Mucosa of gallbladder (tissue), 1 donor: ENCODE results near the gene FBF1. TPM values are rescaled to one million over a fixed set of nuclear protein-coding genes. Genes with fewer than 3 reads are reported as not detected.
"Not testable (repeated sequence)": the region's sequence is repeated elsewhere in the genome, so short reads cannot be mapped to it uniquely, and the experiment has no call there.

Experiments used
- DNase-seq: peaks from one replicate; pipeline ENCODE4 v3.0.0-alpha.2; 2020; ENCODE audit warnings: low spot score
- total RNA-seq: library from RNA; stranded (reverse); gene quantifications from one replicate; pipeline ENCODE4 v1.2.1, GENCODE V29; 2021
- donor health status: DM: no; HTN: no; CAD: no.

The FBF1 gene
- total RNA-seq, 1 donor from 2014 or later = 28.9 TPM

GRCh38 chr17:75876190-75876937, 64.5 kb downstream of the FBF1 start:
- DNase-seq = peak; percentile 84

DNA sequence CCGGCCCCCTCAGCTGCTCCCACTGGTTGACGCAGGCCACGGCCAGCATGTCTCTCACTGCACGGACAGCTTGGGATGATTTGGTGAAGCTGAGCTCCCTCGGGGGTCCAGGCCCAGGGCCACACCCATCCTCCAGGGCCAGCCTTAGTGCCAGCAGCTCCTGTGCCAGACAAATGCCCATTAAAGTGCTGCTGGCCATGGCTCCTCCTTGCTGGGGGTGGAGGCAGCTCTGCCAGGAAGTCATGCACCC, 65.0 kb downstream of the FBF1 start:
- no peak for DNase-seq

DNA sequence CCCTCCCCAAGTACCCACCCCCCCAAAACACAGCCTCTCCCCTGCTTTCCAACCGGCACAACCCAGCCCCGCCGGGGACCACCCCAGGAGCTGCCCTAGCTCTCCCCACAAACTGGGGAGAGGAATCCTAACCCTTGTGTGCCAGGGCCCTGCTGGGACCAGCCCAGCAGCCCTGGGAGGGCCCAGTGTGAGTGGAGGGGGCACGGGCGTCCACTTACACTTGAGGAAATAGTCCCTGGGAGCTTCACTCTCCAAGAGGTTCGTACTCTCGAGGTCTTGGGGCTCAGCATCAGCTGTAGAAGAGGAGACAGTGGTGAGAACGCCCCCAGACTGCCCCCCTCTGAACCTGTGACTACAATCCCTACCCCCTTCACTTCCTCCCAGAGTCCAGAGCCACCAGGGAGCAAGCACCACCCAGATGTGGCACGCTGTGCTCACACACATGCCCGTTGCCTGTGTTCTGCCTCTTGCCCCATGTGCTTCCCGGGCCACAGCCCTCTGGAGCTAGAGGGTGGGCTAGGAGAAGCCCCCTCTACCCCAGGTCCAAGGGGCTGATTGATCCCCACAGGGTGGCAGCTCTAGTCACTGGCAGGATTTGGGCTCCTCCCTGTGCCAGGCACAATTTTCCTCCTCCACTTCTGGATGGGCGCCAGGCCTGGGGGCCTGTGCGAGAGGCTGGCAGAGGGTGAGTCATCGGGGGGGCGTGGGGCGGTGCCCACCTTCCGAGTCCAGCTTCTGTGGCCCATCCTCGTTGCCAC, 65.5 kb downstream of the FBF1 start:
- peak; percentile 57 for DNase-seq

DNA sequence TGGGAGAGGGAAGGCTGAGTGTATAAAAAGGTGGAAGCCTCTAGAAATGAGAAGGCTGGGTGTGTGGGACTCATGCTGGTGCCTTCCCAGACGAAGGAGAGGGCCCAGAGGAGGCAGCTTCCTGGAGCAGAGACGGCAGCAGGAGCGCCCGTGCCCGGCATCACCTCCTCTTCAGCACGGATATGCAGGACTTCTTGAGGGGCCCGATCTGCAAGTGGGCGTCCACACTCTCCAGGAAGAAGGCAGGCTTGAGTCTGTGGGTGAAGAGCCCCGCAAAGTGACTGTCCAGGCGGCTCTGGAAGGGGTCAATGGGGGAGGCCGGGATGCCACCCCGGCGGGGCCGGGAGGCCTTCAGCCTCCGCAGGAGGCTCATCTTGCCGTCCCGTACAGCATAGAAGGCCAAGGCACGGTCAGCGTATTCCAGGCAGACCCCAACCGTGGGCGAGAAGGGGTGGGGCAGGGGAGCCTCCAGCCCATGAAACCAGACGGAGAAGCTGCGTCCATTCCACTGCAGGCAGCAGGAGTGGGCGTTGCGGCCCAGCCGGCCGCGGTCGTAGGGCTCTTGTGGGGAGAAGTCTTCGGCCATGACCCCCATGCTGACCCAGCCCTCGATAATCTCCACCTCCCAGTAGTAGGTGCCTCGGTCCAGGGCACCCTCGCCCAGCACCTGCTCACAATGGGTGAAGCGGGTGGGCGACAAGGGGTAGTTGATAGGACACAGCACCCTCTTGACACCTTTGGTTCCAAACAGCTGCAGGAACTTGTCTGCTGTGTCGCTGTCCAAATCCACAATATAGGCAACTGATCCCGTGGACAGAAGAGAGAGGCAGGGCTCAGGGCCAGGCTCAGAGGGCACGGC, 66.3 kb downstream of the FBF1 start:
- DNase-seq = no peak

DNA sequence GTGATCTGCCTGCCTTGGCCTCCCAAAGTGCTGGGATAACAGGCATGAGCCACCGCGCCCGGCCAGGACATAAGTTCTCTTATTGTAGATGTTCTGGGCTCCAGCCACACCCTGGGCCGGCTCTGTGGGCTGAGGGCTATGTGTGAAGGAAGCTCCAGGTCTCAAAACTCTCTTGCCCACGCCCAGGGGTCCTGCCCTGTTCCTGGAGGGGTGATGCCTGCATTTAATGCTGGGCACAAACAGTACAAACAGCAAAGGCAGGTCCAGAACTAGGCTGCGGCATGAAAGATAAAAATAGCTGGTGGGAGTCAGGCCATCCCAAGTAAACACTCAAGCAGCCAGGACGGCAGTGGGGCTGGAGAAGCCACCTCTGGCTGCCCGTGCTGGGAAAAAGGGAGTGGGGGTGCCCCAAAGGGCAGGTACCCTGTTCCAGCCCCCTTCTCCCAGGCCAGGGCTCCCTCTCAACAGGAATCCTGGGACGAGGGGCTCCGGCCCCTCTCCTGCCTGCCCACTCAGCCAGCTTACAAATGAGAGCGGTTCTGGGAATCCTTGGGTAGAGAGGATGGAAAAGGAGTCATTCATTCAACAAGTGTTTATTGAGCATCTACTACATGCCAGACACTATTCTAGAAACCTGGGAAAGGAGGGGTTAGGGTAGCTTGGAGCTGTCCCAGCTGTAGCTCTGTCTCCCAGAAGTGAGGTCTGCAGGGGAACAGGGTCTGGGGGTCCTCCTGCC, 67.1 kb downstream of the FBF1 start:
- DNase-seq = no peak

DNA sequence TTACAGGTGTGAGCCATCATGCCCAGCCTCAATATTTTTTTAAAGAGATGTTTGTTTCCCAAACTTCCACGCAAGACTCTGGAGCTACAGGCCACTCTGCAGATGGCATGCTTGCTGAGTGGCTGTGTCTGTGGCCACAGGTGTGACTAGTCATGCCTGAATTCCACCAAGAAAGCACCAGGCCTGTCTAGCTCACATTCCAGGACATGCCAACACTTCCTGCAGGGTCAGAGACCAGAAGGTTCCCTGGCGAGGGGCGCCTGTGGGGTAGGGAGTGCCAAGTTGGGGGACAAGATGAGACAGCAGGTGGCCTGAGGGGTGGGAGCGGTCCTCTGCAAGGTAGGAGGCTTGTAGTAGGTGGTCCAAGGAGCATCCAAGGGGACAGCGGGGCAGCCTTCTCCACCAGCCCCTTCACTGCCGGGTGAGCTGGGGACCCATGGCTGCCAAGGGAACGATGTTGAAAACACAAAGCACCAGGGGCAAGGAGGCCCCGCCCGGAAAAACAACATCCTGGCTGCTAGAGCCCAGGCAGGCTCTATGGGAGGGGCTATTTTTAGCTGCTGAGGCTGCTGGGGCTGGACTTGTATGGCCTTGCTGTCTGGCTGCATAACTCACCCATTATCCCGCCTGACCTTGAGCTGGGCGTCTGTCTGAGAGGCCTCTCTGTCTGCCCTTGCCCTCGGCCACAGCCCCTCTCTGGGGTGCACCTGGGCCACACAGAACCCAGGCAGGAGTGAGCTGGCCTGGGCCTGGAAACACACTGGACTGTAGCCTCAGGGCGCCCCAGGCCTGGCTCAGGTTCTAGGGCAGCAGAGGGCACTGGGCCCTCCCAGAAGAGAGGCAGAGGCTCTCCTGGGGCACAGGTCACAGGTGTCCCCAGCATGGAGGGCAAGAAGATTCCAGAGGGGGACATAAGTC, 68.1 kb downstream of the FBF1 start:
- peak; percentile 63 for DNase-seq

GRCh38 chr17:75870228-75870627, 70.6 kb downstream of the FBF1 start:
- DNase-seq = not testable (repeated sequence)

DNA sequence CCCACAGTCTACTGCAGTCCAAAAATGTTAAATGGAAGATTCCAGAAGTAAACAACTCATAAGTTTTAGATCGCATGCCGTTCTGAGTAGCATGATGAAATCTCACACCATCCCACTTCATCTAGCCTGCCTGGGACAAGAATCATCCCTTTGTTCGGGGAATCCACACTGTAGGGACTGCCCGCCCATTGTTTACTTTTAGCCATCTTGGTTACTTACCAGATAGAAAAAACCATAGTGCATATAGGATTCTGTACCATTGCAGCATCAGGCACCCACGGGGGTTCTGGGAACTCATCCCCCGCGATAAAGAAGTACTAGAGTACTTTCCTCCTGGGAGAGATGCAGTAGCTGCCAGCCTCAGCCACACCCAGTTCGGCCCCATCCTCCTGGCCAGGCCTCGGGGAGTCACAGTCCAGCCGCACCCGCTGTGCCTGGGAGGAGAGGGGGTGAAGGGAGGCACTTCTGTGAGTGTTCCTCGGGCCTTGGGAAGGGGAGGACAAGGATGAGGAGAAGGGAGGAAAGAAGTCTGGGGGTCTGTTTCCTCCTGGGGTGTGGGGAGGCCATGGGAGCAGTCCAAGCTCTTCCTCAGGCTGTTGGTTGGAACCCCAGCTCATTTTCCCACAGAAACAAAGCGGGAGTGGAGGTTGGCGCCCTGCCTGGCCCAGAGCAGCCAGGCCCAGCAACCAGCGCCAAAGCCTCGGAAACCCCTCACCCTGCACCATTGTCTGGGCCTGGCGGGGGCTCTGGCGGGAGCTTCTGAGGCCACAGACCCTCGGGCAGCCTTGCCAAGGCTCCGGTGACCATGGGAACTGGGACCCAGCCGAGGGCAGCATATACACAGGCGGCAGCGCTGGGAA, 71.3 kb downstream of the FBF1 start:
- DNase-seq = no peak

- not testable (repeated sequence) for DNase-seq
These were observed 72.0 kb downstream of the FBF1 start for GRCh38 chr17:75868730-75869281.

DNA sequence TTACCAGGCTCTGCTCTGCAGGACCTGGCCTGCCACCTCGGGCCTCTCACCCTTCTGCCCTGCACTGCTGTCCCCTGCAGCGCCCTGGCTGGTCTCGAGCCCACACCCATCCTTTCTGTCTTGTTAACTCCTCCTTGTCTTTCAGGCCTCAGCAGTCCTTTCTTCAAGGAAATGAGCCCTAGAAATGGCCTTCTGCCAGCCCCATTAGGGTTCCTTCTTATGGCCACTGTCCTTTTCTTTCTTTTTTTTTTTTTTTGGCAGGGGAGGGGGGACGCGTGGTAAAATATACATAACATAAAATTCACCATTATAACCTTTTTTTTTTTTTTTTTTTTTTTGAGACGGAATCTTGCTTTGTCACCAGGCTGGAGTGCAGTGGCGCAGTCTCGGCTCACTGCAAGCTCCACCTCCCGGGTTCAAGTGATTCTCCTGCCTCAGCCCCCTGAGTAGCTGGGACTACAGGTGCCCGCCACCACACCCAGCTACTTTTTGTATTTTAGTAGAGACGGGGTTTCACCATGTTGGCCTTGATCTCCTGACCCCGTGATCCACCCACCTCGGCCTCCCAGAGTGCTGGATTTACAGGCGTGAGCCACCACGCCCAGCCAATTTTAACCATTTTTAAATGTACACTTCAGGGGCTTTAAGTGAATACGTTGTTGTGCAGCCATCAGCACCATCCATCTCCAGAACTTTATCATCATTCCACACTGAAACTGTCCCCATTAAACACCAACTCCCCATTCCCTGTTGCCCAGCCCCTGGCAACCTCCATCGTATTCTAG, 75.2 kb downstream of the FBF1 start:
- not testable (repeated sequence) for DNase-seq

GRCh38 chr17:75864887-75865286, 76.0 kb downstream of the FBF1 start:
- not testable (repeated sequence) for DNase-seq

GRCh38 chr17:75864448-75864871, 76.4 kb downstream of the FBF1 start:
- DNase-seq = no peak

DNA sequence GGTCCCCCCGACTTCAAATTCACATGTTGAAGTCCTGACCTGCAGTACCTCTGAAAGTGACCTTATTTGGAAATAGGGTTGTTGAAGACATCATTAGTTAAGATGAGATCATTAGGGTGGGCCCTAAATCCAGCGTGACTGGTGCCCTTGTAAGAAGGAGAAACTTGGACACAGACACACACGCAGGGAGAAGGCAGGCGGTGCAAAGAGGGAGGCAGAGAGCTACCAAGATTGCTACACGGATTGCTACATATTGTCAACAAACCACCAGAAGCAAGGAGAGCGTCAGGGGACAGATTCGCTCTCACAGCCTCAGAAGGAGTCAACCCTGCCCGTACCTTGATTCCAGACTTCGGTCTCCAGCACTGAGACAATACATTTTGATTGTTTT, 78.9 kb downstream of the FBF1 start:
- no peak for DNase-seq

Other genes starting within 250 kb of the FBF1 start
- 317 TPM for gene ITGB4, start 219.6 kb downstream of the FBF1 start, total RNA-seq
- 35.9 TPM for gene GALK1, start 175.8 kb downstream of the FBF1 start, total RNA-seq
- 26.6 TPM for gene UNK, start 156.2 kb downstream of the FBF1 start, total RNA-seq
- gene UNC13D, start 96.6 kb downstream of the FBF1 start, total RNA-seq = 26.4 TPM
- gene WBP2, start 85.7 kb downstream of the FBF1 start, total RNA-seq = 160 TPM
- 68.2 TPM for gene TRIM47, start 62.5 kb downstream of the FBF1 start, total RNA-seq
- gene TRIM65, start 44.1 kb downstream of the FBF1 start, total RNA-seq = 24.0 TPM
- 107 TPM for gene MRPL38, start 36.2 kb downstream of the FBF1 start, total RNA-seq
- gene ACOX1, start 38.1 kb upstream of the FBF1 start, total RNA-seq = 102 TPM
- 22.9 TPM for gene TEN1, start 38.2 kb upstream of the FBF1 start, total RNA-seq
- gene CDK3, start 59.8 kb upstream of the FBF1 start, total RNA-seq = 11.9 TPM
- 14.9 TPM for gene EVPL, start 86.3 kb upstream of the FBF1 start, total RNA-seq
- 69.8 TPM for gene SRP68, start 131.5 kb upstream of the FBF1 start, total RNA-seq
- 0.20 TPM for gene GALR2, start 133.7 kb upstream of the FBF1 start, total RNA-seq
- not detected for gene ZACN, start 138.1 kb upstream of the FBF1 start, total RNA-seq
- 163 TPM for gene EXOC7, start 162.7 kb upstream of the FBF1 start, total RNA-seq
- not detected for gene FOXJ1, start 200.2 kb upstream of the FBF1 start, total RNA-seq